ENCODE results near the gene MOV10L1.

- TF ChIP-seq CTCF (IDR thresholded peaks at IDR 0.05 in 4 of 5, conservative IDR thresholded peaks at IDR 0.05 in 1 of 5), result no peak
- TF ChIP-seq POLR2A (IDR thresholded peaks at IDR 0.05), result no peak
These were observed 25.4 kb upstream of the MOV10L1 start for GRCh38 chr22:50064453-50064852.

Data from gastrocnemius medialis (tissue), 4 donors.